K562 (cell line): ENCODE data around the gene LMX1B. TPM values are rescaled to one million over a fixed set of nuclear protein-coding genes. Genes with fewer than 3 reads are reported as not detected.

Source experiments
- ATAC-seq: fragments of 200-7000 bp; cut with Tn5 transposase; 3 replicates; pipeline ENCODE4 v1.9.1; 2020; ENCODE audit warnings: moderate library complexity
- BruUV-seq: library from RNA; stranded (reverse); fragments of 400-500 nt; replicated peaks from 2 replicates; lab custom pipeline; 2021; lab: Mats Ljungman, UMichigan
- CTCF ChIA-PET: fragments of 300-600 bp; formaldehyde crosslinking; extraction: SDS; loops from one replicate; lab custom pipeline; 2021; ENCODE audit warnings: low intra/inter-chr PET ratio; lab: Yijun Ruan, JAX
- POLR2A ChIA-PET: fragments of 300-600, 350-650 bp; sonication (Branson Sonifier 250); formaldehyde crosslinking; extraction: SDS; loops from one replicate; lab custom pipeline; 2021; ENCODE audit warnings: antibody characterized with exemption, inconsistent platforms; lab: Yijun Ruan, JAX
- DNase-seq, 4 experiments: peaks; one replicate each; pipeline versions ENCODE4 v3.0.0 to v3.0.0-alpha.2; 2011 to 2018; ENCODE audit warnings: low spot score in 3 of 4, mixed read lengths in 3 of 4; ENCODE audit errors: extremely low read depth in 1 of 4
- FAIRE-seq: peaks from 2 replicates; lab custom pipeline; 2011; peaks lifted over from hg19 to GRCh38; lab: Jason Lieb, UNC
- H2AFZ ChIP-seq: 2 replicates; pipeline ENCODE4 v1.6.0; 2011; ENCODE audit warnings: low read depth, low read length, control low read depth, inconsistent platforms
- H3K27ac ChIP-seq: fragments of 200-600 bp; 3 replicates; pipeline ENCODE4 v1.8.0; 2011; ENCODE audit warnings: low read depth, mild to moderate bottlenecking, control low read depth, inconsistent platforms, low read length, moderate library complexity, mixed read lengths; ENCODE audit errors: extremely low read depth
- H3K27me3 ChIP-seq, 2 experiments: fragments of 300-600 bp in 1 of 2; 2 replicates in 1 of 2; 3 replicates in 1 of 2; pipeline versions ENCODE4 v1.6.0 to v1.8.0; 2011; ENCODE audit warnings: inconsistent platforms in 2 of 2, low read length in 2 of 2, mild to moderate bottlenecking in 1 of 2, mixed read lengths in 1 of 2, moderate library complexity in 1 of 2; ENCODE audit not compliant: control insufficient read depth in 2 of 2, insufficient read depth in 2 of 2
- H3K36me3 ChIP-seq: fragments of 300-600 bp; 3 replicates; pipeline ENCODE4 v1.8.0; 2011; ENCODE audit warnings: mild to moderate bottlenecking, low read length, inconsistent platforms; ENCODE audit not compliant: control insufficient read depth, insufficient read depth
- H3K4me1 ChIP-seq, 2 experiments: fragments of 200-600 bp in 1 of 2; replicated peaks in 1 of 2; 2 replicates in 1 of 2; 3 replicates in 1 of 2; pipeline versions ENCODE4 v1.5.1 to v1.8.0; 2011; ENCODE audit warnings: inconsistent platforms in 2 of 2, low read length in 2 of 2, mild to moderate bottlenecking in 1 of 2, mixed read lengths in 1 of 2, moderate library complexity in 1 of 2; ENCODE audit not compliant: control insufficient read depth in 2 of 2, insufficient read depth in 2 of 2
- H3K4me2 ChIP-seq: 2 replicates; pipeline ENCODE4 v1.6.1; 2011; ENCODE audit warnings: low read length, control low read depth, inconsistent platforms, mixed read lengths; ENCODE audit not compliant: insufficient read depth
- H3K4me3 ChIP-seq: fragments of 200-600 bp; sonication (generic), shearing (Covaris generic); 2 replicates; pipeline ENCODE4 v1.5.1; 2016; ENCODE audit warnings: control low read depth, inconsistent platforms
- H3K79me2 ChIP-seq: fragments of 200-600 bp; 3 replicates; pipeline ENCODE4 v1.8.0; 2011; ENCODE audit warnings: low read length, inconsistent platforms; ENCODE audit not compliant: control insufficient read depth, insufficient read depth
- H3K9ac ChIP-seq, 2 experiments: 2 replicates each; pipeline versions ENCODE4 v1.6.0 to v1.6.1; 2011; ENCODE audit warnings: low read depth in 2 of 2, low read length in 2 of 2, control low read depth in 1 of 2, inconsistent platforms in 1 of 2, mild to moderate bottlenecking in 1 of 2, mixed read lengths in 1 of 2; ENCODE audit not compliant: insufficient read depth in 1 of 2
- H3K9me1 ChIP-seq: one replicate; pipeline ENCODE4 v1.6.0; 2011; ENCODE audit warnings: inconsistent platforms, mild to moderate bottlenecking, low read length, moderate library complexity; ENCODE audit not compliant: control insufficient read depth, insufficient read depth
- H3K9me3 ChIP-seq: replicated peaks from 2 replicates; pipeline ENCODE4 v1.5.1; 2011; ENCODE audit warnings: low read depth, low read length, inconsistent platforms; ENCODE audit not compliant: control insufficient read depth, insufficient read depth
- H4K20me1 ChIP-seq: replicated peaks from 2 replicates; pipeline ENCODE4 v1.6.1; 2011; ENCODE audit warnings: low read length, inconsistent platforms, mixed read lengths; ENCODE audit not compliant: control insufficient read depth, insufficient read depth
- BMI1 ChIP-seq: fragments of 150-350 bp; IDR thresholded peaks from 2 replicates; pipeline ENCODE4 v1.6.1; 2014; ENCODE audit warnings: low read length
- CSDE1 ChIP-seq, 2 experiments: fragments of 450-650 bp; IDR thresholded peaks; 2 replicates each; pipeline ENCODE4 v1.6.1; 2016; ENCODE audit warnings: mild to moderate bottlenecking in 1 of 2
- ELF1 ChIP-seq: fragments of 200-800 bp; sonication (Bioruptor generic); IDR thresholded peaks from 2 replicates; pipeline ENCODE4 v1.6.1; 2016; ENCODE audit warnings: missing genetic modification characterization, missing compliant biosample characterization
- ETV1 ChIP-seq: fragments of 450-650 bp; conservative IDR thresholded peaks from 2 replicates; pipeline ENCODE4 v1.6.1; 2016; ENCODE audit warnings: missing genetic modification characterization, control low read depth, low read depth, missing compliant biosample characterization
- KAT2B ChIP-seq: IDR thresholded peaks from one replicate; pipeline ENCODE4 v1.6.1; 2012; ENCODE audit warnings: low read depth, mild to moderate bottlenecking, control low read depth, inconsistent platforms, low read length, moderate library complexity
- MYNN ChIP-seq, 2 experiments: sonication (generic); formaldehyde crosslinking in 1 of 2; IDR thresholded peaks; 2 replicates each; pipeline versions ENCODE4 v1.5.0 to v1.6.1; 2016 to 2020; ENCODE audit warnings: antibody characterized with exemption in 1 of 2, missing genetic modification reagents in 1 of 2
- RFX1 ChIP-seq: fragments of 450-650 bp; IDR thresholded peaks from 2 replicates; pipeline ENCODE4 v1.6.1; 2016; ENCODE audit warnings: mild to moderate bottlenecking, moderate library complexity
- WGBS: fragments of 100-300 bp; shearing (Covaris generic); methylation state at CpG from one replicate; pipeline ENCODE4 v1.1.6; 2016; ENCODE audit warnings: low coverage, mixed read lengths; ENCODE audit not compliant: insufficient coverage; ENCODE audit errors: missing lambda C conversion rate; 5-methylcytosine and 5-hydroxymethylcytosine counted together
- in situ Hi-C: fragments of 300-500 bp; cut with MboI; formaldehyde crosslinking; loops from 4 replicates; pipeline ENCODE4 v1.15.0; 2018; ENCODE audit warnings: inconsistent platforms, mixed read lengths
- intact Hi-C: fragments of 100-400 bp; cut with micrococcal nuclease; formaldehyde crosslinking; loops from 2 replicates; pipeline ENCODE4 v1.14.2; 2022
- polyA plus RNA-seq, 8 experiments: library from polyadenylated mRNA; depleted of rRNA in 4 of 8; stranded (reverse) in 5 of 8; unstranded in 3 of 8; fragments of >200 nt; fragmentation: Nextera tagmentation in 2 of 8; fragmentation: Illumina TruSeq in 1 of 8; extraction: Ambion mirVana in 2 of 8; extraction: Trizol in 1 of 8; gene quantifications; 2 replicates each; pipeline versions ENCODE4 v1.2.1 to v1.2.3, GENCODE V29; 2011 to 2014; ENCODE audit warnings: inconsistent platforms in 1 of 8, missing spikeins in 1 of 8
- total RNA-seq, 7 experiments: library from RNA; depleted of rRNA in 6 of 7; stranded (reverse); fragments of >200 nt in 6 of 7; fragmentation: Illumina TruSeq in 2 of 7; extraction: Trizol in 2 of 7; gene quantifications; 2 replicates each; pipeline versions ENCODE4 v1.2.1 to v1.2.3, GENCODE V29; 2011 to 2021; ENCODE audit warnings: low replicate concordance in 1 of 7
- TF ChIP-seq, protein P1 (sequence below): sonication (generic); formaldehyde crosslinking; IDR thresholded peaks from 2 replicates; pipeline ENCODE4 v1.8.0; 2022; ENCODE audit warnings: missing genetic modification reagents, mild to moderate bottlenecking, borderline replicate concordance
- TF ChIP-seq, protein P2 (sequence below): fragments of 450-650 bp; IDR thresholded peaks from 2 replicates; pipeline ENCODE4 v1.6.1; 2016

Gene LMX1B
- total and polyA plus RNA-seq, 9 of the 15 experiments (the other 6 are each of a cell fraction or from before 2014, with no cell fraction given): not detected

DNA sequence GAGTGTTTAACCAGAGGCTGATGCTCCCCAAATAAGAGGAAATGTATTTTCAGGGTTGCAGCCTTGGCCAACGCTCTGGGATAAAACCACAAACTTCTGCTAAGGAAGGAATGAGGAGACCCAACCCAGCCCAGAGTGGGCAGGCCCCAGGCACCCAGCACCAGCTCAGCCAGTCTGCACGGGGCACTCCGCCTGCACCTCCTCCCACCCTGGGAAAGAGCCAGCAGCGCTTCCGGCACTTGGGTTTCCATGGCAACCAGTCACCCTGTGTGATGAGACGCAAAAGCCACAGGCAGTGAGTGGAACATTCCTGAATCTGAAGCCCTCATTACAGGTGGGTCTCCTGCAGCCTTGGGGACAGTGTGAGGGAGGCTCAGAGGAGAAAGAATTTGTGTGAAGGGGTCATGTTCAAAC, 105.9 kb downstream of the LMX1B start:
- Histone ChIP-seq H3K27me3 (peaks cover 11 to 48% of the 10 kb centered on the region in 2 experiments), H3K27ac (no peak overlapping the region), H3K9ac (no peak overlapping the region), H3K36me3 (no peaks in the 10 kb centered on the region), H3K4me1 (peaks cover 0 to 24% of the 10 kb centered on the region in 2 experiments; a peak in 2 of 5 replicates), H3K9me1 (no peaks in the 10 kb centered on the region), H4K20me1 (no peaks in the 10 kb centered on the region), H3K4me3 (no peak overlapping the region), H3K79me2 (no peaks in the 10 kb centered on the region), H3K4me2 (no peak overlapping the region), H2AFZ (no peak overlapping the region), H3K9me3 (no peaks in the 10 kb centered on the region)
- DNase-seq: peak in 3 of 4 experiments; percentile 28 to 43 (median 37)
- FAIRE-seq: no peak
- ChIA-PET CTCF (no interaction called here), POLR2A (interaction anchor here (1.0 kb wide), 1 partner anchor 64 kb away, joined by 3 read pairs; no protein-coding TSS in a partner anchor)
- 3% methylated on average over 6 of the region's 6 CpGs for WGBS
- TF ChIP-seq BMI1: peak; percentile 72; the same call in 1 of the 2 replicates
- TF ChIP-seq RFX1: peak; percentile 96
- TF ChIP-seq, protein P1, sequence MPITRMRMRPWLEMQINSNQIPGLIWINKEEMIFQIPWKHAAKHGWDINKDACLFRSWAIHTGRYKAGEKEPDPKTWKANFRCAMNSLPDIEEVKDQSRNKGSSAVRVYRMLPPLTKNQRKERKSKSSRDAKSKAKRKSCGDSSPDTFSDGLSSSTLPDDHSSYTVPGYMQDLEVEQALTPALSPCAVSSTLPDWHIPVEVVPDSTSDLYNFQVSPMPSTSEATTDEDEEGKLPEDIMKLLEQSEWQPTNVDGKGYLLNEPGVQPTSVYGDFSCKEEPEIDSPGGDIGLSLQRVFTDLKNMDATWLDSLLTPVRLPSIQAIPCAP (CRISPR knock-in tag): no peak
- TF ChIP-seq, protein P2, sequence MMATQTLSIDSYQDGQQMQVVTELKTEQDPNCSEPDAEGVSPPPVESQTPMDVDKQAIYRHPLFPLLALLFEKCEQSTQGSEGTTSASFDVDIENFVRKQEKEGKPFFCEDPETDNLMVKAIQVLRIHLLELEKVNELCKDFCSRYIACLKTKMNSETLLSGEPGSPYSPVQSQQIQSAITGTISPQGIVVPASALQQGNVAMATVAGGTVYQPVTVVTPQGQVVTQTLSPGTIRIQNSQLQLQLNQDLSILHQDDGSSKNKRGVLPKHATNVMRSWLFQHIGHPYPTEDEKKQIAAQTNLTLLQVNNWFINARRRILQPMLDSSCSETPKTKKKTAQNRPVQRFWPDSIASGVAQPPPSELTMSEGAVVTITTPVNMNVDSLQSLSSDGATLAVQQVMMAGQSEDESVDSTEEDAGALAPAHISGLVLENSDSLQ: peak; percentile 63
- 0 out of 2 replicates have a peak, but pooled peaks have one; percentile 44 for TF ChIP-seq ETV1
- TF ChIP-seq MYNN (IDR thresholded peaks at IDR 0.05): no peak
- no peak for TF ChIP-seq MYNN (CRISPR knock-in tag; IDR thresholded peaks at IDR 0.05)
- TF ChIP-seq CSDE1 (IDR thresholded peaks at IDR 0.05): peak in 1 of 2 experiments; percentile 69; a peak in 2 of 4 replicates
- no peak for TF ChIP-seq KAT2B
- 0 out of 2 replicates have a peak, but pooled peaks have one; percentile 54 for TF ChIP-seq ELF1 (tag)
- no peak for ATAC-seq
- BruUV-seq: no TSS peak
- in situ Hi-C loops (no loop called here), intact Hi-C loops (no loop called here)
